H7 (cell line): ENCODE results near the gene PDK1. TPM values are rescaled to one million over a fixed set of nuclear protein-coding genes. Genes with fewer than 3 reads are reported as not detected.

Experiments used
- DNase-seq: peaks from one replicate; pipeline ENCODE4 v3.0.0; 2012
- H3K27me3 ChIP-seq: 2 replicates; pipeline ENCODE4 v1.6.0; 2011; ENCODE audit warnings: mild to moderate bottlenecking, low read length; ENCODE audit not compliant: control insufficient read depth, insufficient read depth
- H3K36me3 ChIP-seq: replicated peaks from 2 replicates; pipeline ENCODE4 v1.5.1; 2011; ENCODE audit warnings: low read length; ENCODE audit not compliant: control insufficient read depth, insufficient read depth
- H3K4me3 ChIP-seq: 2 replicates; pipeline ENCODE4 v1.5.1; 2011; ENCODE audit warnings: low read depth, mild to moderate bottlenecking, control low read depth, low read length, moderate library complexity; ENCODE audit not compliant: insufficient read depth
- total RNA-seq: library from RNA; depleted of rRNA; stranded (reverse); fragments of >200 nt; shearing (Covaris generic); gene quantifications from 2 replicates; pipeline ENCODE4 v1.2.3, GENCODE V29; 2014

Gene PDK1
- total RNA-seq, 1 experiment from 2014 or later = 154 TPM

DNA sequence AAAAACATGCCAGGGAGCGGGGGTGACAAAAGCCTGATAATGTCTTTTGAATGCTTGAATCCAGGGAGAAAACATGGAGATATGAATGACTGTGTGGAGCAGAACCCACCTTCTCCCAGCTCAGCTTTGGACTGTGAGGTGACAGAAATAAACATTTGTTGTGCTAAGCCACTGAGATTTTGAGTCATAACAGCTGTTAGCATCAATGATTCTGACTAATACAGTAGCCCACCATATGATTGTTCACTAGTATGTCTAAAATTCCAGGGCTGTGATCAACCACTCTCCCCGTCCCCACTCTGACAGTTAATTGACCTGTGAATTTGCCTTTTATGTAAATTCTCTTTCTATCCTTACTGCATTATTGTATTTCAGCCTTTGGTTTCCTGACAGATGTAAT lies 69.1 kb downstream of the PDK1 start:
- DNase-seq = no peak
- Histone ChIP-seq H3K27me3 (no peaks in the 10 kb centered on the region), H3K36me3 (peaks cover 2% of the 10 kb centered on the region; the same call in 1 of the 2 replicates), H3K4me3 (no peak overlapping the region)

- DNase-seq = no peak
- no peaks in the 10 kb centered on the region for H3K27me3 ChIP-seq
- peaks cover 2% of the 10 kb centered on the region; the same call in 1 of the 2 replicates for H3K36me3 ChIP-seq
- no peak overlapping the region for H3K4me3 ChIP-seq
These were observed 71.3 kb downstream of the PDK1 start for GRCh38 chr2:172627181-172627580.

- Histone ChIP-seq H3K36me3 (peaks cover 2% of the 10 kb centered on the region; the same call in 1 of the 2 replicates), H3K27me3 (no peaks in the 10 kb centered on the region), H3K4me3 (no peak overlapping the region)
- no peak for DNase-seq
These were observed 72.2 kb downstream of the PDK1 start for GRCh38 chr2:172628085-172628484.

GRCh38 chr2:172629586-172629985 lies 73.7 kb downstream of the PDK1 start:
- no peak for DNase-seq
- no peaks in the 10 kb centered on the region for H3K36me3 ChIP-seq
- no peak overlapping the region for H3K4me3 ChIP-seq
- no peaks in the 10 kb centered on the region for H3K27me3 ChIP-seq

DNA sequence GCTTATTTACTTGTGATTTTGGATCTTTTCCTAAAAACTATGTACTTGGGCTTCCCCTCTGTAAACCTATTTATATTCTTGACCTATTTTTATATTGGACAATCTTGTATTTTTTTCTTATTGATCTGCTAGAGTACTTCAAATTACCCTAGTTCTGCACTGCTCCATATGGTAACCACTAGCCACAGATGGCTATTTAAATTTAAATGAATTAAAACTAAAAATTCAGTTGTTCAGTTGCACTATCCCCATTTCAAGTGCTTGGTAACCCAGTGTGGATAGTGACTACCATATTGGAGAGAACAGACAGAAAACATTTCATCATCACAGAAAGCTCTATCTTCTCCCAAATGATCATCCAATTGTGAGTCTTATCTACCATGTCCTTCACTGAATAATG lies 74.3 kb downstream of the PDK1 start:
- no peaks in the 10 kb centered on the region for H3K27me3 ChIP-seq

DNA sequence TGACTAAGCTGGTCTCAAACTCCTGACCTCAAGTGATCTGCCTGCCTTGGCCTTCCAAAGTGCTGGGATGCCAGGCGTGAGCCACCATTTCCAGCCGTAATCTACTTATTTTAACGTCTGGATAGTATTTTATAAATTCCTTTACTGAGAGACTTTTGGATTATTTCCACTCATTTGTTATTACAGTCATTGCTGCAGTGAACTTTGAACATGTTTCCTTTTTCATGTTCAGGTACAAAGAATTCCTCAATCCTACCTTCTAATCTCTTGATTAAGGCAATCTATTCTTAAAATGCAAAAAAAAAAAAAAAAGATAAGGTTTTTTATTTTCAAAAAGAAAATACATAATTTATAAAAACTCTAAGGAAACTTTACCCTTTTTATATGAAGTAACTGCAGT lies 78.6 kb downstream of the PDK1 start:
- Histone ChIP-seq H3K27me3 (no peaks in the 10 kb centered on the region), H3K4me3 (no peak overlapping the region), H3K36me3 (no peaks in the 10 kb centered on the region)
- DNase-seq = no peak

More for the DNA sequence above, 74.3 kb downstream of the PDK1 start:
- DNase-seq = no peak
- no peaks in the 10 kb centered on the region for H3K36me3 ChIP-seq
- no peak overlapping the region for H3K4me3 ChIP-seq

GRCh38 chr2:172635548-172635947 lies 79.7 kb downstream of the PDK1 start:
- no peak for DNase-seq
- H3K36me3 ChIP-seq = no peaks in the 10 kb centered on the region
- no peaks in the 10 kb centered on the region for H3K27me3 ChIP-seq
- no peak overlapping the region for H3K4me3 ChIP-seq

GRCh38 chr2:172639256-172639655 lies 83.4 kb downstream of the PDK1 start:
- no peaks in the 10 kb centered on the region for H3K27me3 ChIP-seq
- no peak for DNase-seq
- no peaks in the 10 kb centered on the region for H3K36me3 ChIP-seq
- no peak overlapping the region for H3K4me3 ChIP-seq

DNA sequence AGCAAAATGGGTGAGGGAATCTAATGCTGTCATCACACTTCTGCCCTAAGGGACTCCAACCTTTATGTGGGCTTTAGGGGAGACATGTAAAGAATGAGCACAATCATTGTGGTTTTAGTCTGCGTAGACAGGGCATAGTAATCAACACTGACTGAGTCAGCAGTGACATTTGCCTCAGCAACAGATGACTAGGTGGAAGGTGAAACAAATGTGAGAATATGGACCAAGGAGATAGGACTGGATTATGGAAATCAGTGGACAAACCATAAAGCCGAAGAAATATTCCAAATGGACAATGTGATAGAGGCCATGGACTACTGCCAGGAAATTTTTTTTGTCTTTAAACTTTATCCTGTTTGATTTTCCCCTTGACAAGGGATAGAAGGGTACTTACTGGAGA lies 83.9 kb downstream of the PDK1 start:
- Histone ChIP-seq H3K27me3 (no peaks in the 10 kb centered on the region), H3K4me3 (no peak overlapping the region), H3K36me3 (no peaks in the 10 kb centered on the region)
- DNase-seq = no peak

DNA sequence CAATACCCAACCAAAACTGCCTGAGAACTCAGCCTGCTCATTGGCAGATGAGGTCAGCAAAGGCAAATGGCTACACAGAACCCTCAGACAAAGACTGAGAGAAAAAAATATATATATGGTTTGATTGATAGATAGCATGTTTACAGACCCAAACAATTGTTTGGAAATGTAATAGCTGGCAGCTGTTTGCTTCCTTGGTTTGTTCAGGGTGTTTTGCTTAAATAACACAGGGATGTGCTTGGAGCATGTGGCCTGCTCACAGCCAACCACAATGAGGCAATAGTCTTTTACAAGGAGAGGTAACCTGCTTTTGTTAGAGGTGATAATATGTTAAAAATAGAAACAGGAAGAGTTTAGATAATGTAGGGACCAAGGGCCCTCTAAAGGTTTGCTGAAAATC lies 84.5 kb downstream of the PDK1 start:
- H3K36me3 ChIP-seq = no peaks in the 10 kb centered on the region
- DNase-seq = no peak
- no peak overlapping the region for H3K4me3 ChIP-seq
- no peaks in the 10 kb centered on the region for H3K27me3 ChIP-seq

DNA sequence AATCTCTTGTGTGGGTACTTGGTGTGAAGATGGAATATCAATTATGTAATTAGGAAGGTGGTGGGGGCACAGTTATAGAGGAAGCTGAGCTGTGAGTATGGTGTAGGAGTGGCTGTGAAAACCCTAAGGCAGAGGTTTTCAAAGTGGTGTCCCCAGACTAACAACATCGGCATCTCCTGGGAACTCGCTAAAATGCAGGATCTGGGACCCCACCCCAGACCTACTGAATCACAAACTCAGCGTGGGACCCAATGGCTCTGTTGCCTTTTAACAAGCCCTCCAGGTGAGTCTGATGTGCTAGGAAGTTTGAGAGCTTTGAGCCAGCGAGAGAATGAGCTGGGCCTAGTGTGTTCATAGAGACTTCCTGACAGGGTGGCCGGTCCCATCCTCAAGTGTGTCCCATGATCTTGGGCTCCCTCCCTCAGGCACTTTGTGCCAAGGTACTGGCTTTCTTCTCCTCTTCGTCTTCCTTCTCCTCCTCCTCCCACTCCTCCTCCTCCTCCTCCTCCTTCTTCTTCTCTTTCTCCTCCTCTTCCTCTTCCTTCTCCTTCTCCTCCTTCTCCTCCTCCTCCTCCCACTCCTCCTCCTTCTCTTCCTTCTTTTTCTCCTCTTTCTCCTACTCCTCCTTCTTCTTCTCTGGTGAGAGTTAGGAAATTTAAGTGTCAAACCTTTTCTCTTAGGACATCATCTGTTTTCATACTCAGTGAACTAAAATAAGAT lies 86.6 kb downstream of the PDK1 start:
- DNase-seq = no peak
- H3K4me3 ChIP-seq = no peak overlapping the region
- no peaks in the 10 kb centered on the region for H3K27me3 ChIP-seq
- no peaks in the 10 kb centered on the region for H3K36me3 ChIP-seq

DNA sequence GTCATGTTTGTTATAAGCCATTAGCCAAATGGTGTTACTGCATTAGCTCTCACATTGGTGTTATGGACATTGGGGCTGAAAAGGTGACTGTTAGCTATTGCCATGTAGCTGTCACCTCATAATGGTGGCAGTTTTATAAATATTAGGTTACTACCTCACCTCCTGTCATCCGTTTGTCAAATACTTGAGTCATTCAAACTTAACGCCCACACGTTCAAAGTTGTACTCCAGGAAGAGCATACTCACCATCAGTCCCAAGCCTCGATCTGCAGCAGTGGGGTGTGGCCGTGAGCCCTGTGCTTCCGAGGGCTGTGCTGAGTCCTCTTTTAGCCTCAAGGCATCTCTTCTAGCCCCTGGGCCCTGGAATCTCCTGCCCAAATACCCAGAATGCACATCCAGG lies 87.3 kb downstream of the PDK1 start:
- H3K4me3 ChIP-seq = no peak overlapping the region
- DNase-seq = no peak
- no peaks in the 10 kb centered on the region for H3K27me3 ChIP-seq
- H3K36me3 ChIP-seq = no peaks in the 10 kb centered on the region

DNA sequence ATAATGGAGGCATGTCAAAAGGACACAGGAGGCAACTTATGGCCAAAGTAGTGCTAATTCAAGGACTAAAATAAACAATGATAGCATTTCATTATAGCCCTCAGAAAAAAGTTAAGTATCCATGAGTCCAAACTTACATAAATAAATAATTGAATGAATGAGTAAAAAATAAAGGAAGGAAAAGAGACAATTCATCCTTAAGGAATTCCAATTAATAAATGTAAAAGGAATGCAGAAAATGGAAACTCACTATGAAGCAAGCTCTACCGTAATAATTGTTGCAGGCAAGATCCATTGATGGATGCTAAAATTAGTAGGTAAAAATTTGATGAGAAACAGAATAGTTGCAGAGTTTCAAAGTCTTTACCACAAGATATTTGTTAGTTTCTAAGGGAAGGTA lies 91.5 kb downstream of the PDK1 start:
- no peak for DNase-seq
- H3K36me3 ChIP-seq = no peaks in the 10 kb centered on the region
- no peaks in the 10 kb centered on the region for H3K27me3 ChIP-seq
- no peak overlapping the region for H3K4me3 ChIP-seq

DNA sequence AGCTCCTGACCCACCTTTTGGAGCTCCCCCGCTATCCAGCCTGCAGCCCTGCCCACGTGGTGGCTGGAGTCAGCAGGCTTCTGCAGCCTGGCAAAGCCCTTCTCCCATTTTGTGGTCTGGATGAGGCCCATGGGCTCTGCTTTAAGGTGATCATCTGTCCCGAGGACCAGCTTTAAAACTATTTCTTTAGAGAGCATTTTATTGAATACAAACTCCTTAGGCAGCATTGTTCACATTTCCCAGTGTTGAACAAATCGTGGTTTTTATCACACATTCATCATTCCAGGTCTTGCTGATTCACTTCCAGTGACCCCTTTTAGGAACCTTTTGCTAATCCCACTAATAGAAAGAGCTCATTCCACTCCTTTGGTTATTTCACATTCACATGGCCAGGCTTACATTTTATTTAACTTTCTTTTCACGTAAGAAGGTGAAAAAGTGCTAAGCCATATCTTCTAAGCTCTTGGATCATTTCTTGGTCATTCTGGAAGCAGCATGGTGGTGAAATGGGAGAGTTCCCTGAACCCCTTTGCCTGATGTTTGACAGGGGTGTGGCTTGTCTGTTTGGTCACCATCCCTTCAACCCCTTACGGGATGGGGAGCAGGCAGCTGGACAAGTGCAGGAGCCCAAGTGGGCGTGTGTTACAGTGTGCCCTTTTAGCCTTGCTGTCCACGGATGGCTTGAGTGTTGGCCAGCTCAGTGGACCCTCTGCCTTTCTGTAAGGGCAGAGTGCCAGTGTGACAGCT lies 99.4 kb downstream of the PDK1 start:
- no peak for DNase-seq
- Histone ChIP-seq H3K4me3 (no peak overlapping the region), H3K27me3 (no peaks in the 10 kb centered on the region), H3K36me3 (no peaks in the 10 kb centered on the region)

GRCh38 chr2:172655838-172656573 lies 100.1 kb downstream of the PDK1 start:
- DNase-seq = peak; percentile 20
- H3K27me3 ChIP-seq = no peaks in the 10 kb centered on the region
- no peaks in the 10 kb centered on the region for H3K36me3 ChIP-seq
- H3K4me3 ChIP-seq = no peak overlapping the region
